Measurements from ENCODE around the gene MFSD1. TPM values are rescaled to one million over a fixed set of nuclear protein-coding genes. Genes with fewer than 3 reads are reported as not detected.

The MFSD1 gene
- total RNA-seq, 2 donors from 2014 or later, result 58.6 to 92.7 TPM

- Histone ChIP-seq H3K4me1 (replicated peaks) (peaks cover 11% of the 10 kb centered on the region), H3K36me3 (no peaks in the 10 kb centered on the region), H3K9me3 (no peaks in the 10 kb centered on the region), H3K4me3 (no peak overlapping the region), H3K27me3 (replicated peaks; ENCODE audit: insufficient read depth) (no peaks in the 10 kb centered on the region), H3K27ac (peak overlapping the region; percentile 77 to 78)
- DNase-seq (ENCODE audit: low spot score), result peak; percentile 56
- TF ChIP-seq POLR2AphosphoS5 (IDR thresholded peaks at IDR 0.05), result peak; percentile 88
- no peak for TF ChIP-seq CTCF (IDR thresholded peaks at IDR 0.05)
- intact Hi-C loops (cut with DNase I), result no loop called here
- WGBS, result 13% methylated on average over 8 of the region's 8 CpGs
These were observed 32.8 kb upstream of the MFSD1 start for GRCh38 chr3:158768881-158769543.

- no peak for DNase-seq (ENCODE audit: low spot score)
- H3K4me1 ChIP-seq (replicated peaks), result peaks cover 11% of the 10 kb centered on the region
- intact Hi-C loops (cut with DNase I), result no loop called here
These were observed 32.3 kb upstream of the MFSD1 start for GRCh38 chr3:158769549-158769948.

GRCh38 chr3:158769952-158770740 is 31.7 kb upstream of the MFSD1 start:
- DNase-seq (ENCODE audit: low spot score), result no peak
- H3K36me3 ChIP-seq, result no peaks in the 10 kb centered on the region
- intact Hi-C loops (cut with DNase I), result loop anchor here (5.0 kb wide), 1 partner anchor 38 kb away; the partner anchor contains the start of gene RARRES1
- no peaks in the 10 kb centered on the region for H3K27me3 ChIP-seq (replicated peaks; ENCODE audit: insufficient read depth)
- peak overlapping the region; percentile 77 to 78 for H3K27ac ChIP-seq
- no peak overlapping the region for H3K4me3 ChIP-seq
- no peak for TF ChIP-seq POLR2A (IDR thresholded peaks at IDR 0.05)
- no peak for TF ChIP-seq CTCF (IDR thresholded peaks at IDR 0.05)
- TF ChIP-seq POLR2AphosphoS5 (IDR thresholded peaks at IDR 0.05), result no peak
- H3K9me3 ChIP-seq, result no peaks in the 10 kb centered on the region
- H3K4me1 ChIP-seq (replicated peaks), result peaks cover 11% of the 10 kb centered on the region
- 59% methylated on average over 10 of the region's 10 CpGs for WGBS

More at GRCh38 chr3:158769549-158769948, 32.3 kb upstream of the MFSD1 start:
- no peak overlapping the region for H3K4me3 ChIP-seq
- TF ChIP-seq POLR2A (IDR thresholded peaks at IDR 0.05) (no peak), CTCF (IDR thresholded peaks at IDR 0.05) (no peak), POLR2AphosphoS5 (IDR thresholded peaks at IDR 0.05) (no peak)
- H3K36me3 ChIP-seq, result no peaks in the 10 kb centered on the region
- no peaks in the 10 kb centered on the region for H3K27me3 ChIP-seq (replicated peaks; ENCODE audit: insufficient read depth)
- WGBS, result 12% methylated on average over 4 of the region's 4 CpGs
- peak overlapping the region; percentile 77 to 78 for H3K27ac ChIP-seq
- H3K9me3 ChIP-seq, result no peaks in the 10 kb centered on the region

- WGBS, result 90% methylated on average over 4 of the region's 4 CpGs
- H3K9me3 ChIP-seq, result no peaks in the 10 kb centered on the region
- TF ChIP-seq CTCF (IDR thresholded peaks at IDR 0.05) (no peak), POLR2A (IDR thresholded peaks at IDR 0.05) (no peak), POLR2AphosphoS5 (IDR thresholded peaks at IDR 0.05) (no peak)
- no peak overlapping the region for H3K4me3 ChIP-seq
- no peaks in the 10 kb centered on the region for H3K36me3 ChIP-seq
- H3K27ac ChIP-seq, result peak overlapping the region; percentile 77 to 78
- H3K4me1 ChIP-seq (replicated peaks), result peaks cover 11% of the 10 kb centered on the region
- intact Hi-C loops (cut with DNase I), result loop anchor here (5.0 kb wide), 1 partner anchor 39 kb away; the partner anchor contains the start of gene RARRES1
- DNase-seq (ENCODE audit: low spot score), result no peak
- no peaks in the 10 kb centered on the region for H3K27me3 ChIP-seq (replicated peaks; ENCODE audit: insufficient read depth)
These were observed 31.0 kb upstream of the MFSD1 start for GRCh38 chr3:158770741-158771350.
